HG03095 (cell line): ENCODE results near the gene JUND.

Experiments used
- ATAC-seq: cut with Tn5 transposase; IDR thresholded peaks from one replicate; pipeline ENCODE4 v1.9.1; 2021; ENCODE audit warnings: moderate library complexity; ENCODE audit not compliant: unreplicated experiment

The JUND gene

DNA sequence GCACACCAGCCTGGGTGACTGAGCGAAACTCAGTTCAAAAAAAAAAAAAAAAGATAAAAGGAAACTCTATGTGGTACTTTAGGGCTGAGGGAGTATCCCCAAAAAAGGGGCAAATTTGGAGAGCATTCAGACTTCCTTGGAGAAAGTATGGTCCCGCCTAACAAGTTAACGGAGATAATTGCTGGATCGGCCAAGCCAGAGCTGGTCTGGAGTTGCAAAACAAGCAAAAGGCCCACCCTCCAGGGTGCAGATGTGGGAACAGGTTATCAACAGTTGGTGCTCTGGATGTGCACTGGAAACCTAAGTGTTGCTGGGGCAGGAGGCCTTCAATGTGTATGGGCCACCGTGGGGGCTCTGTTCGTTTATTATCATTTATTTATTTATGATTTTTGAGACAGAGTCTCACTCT lies 10.0 kb downstream of the JUND start:
- ATAC-seq: no peak

GRCh38 chr19:18270326-18270725 lies 11.1 kb downstream of the JUND start:
- ATAC-seq: no peak

- ATAC-seq: no peak
These were observed 12.2 kb downstream of the JUND start for GRCh38 chr19:18269070-18269723.

- no peak for ATAC-seq
These were observed 14.4 kb downstream of the JUND start for GRCh38 chr19:18266771-18267686.

- ATAC-seq: no peak
These were observed 15.8 kb downstream of the JUND start for GRCh38 chr19:18265582-18265981.

DNA sequence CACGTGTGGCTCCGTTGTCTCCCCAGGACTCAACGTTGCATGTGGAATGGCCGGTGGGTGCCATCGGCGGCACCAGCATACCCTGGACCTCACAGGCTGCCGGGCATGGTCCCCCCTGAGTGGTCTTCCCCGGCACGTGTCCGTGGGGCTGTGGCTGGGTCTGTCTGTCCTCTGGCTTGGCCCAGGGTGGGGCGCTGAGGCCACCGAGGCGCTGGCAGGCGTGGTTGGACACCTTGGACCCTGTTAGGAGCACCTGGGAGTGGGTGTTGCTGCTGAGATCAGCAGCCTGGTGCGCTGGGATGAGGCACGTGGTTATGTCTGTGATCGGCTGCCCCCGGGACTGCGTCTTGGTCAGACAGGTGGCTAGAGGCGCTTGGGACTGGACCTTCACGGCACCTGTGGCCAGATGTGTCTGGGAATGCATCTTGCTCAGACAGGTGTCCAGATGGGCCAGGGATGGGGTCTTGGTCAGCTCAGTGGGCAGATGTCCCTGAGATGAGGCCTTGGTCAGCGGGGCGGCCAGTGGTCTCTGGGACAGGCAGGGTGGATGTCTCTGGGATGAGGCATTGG lies 16.4 kb downstream of the JUND start:
- ATAC-seq: no peak

- ATAC-seq: no peak
These were observed 17.1 kb downstream of the JUND start for GRCh38 chr19:18264137-18264854.

GRCh38 chr19:18263324-18264136 lies 17.9 kb downstream of the JUND start:
- ATAC-seq: no peak

DNA sequence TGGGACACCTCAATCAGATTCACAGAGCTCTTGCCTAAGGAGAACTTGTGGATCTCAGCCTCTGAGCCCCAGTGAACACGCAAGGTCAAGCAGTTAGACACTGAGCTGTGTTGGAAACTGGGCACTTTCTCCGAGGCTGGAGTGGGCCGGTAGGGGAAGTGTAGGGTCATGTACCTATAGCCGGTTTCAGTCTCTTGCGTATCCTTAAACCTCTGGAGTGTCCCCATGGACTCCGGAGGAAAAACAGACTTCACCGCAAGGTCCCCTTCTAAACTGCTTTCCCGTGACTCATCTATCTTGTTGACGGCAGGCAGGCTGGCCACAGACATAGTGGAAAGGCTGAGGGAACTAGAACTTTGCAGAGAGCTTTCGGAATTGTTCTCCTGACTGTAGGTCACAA lies 18.5 kb downstream of the JUND start:
- no peak for ATAC-seq

DNA sequence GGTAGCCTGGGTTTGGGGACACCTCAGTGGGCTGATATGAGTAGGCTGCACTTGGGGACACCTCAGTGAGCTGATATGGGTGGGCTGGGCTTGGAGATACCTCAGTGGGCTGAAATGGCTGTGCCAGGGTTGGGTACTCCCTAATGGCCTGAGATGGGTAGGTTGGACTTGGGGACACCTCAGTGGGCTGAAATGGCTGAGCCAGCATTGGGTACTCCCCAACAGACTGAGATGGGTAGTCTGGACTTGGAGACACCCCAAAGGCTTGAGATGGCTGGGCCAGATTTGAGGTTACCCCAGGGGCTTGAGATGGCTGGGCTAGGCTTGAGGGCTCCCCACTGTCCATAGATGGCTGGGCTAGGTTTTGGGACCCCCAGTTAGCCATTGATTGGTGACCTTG lies 19.3 kb downstream of the JUND start:
- no peak for ATAC-seq

DNA sequence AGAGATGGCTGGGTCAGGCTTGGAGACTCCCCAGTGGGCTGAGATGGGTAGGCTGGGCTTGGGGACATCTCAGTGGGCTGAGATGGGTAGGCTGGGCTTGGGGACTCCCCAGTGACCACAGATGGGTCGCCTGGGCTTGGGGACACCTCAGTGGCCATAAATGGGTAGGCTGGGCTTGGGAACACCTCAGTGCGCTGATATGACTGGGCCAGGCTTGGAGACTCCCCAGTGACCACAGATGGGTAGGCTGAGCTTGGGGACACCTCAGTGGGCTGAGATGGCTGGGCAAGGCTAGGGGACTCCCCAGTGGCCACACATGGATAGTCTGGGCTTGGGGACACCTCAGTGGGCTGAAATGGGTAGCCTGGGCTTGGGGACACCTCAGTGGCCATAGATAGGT lies 19.9 kb downstream of the JUND start:
- no peak for ATAC-seq

GRCh38 chr19:18259893-18260292 lies 21.5 kb downstream of the JUND start:
- no peak for ATAC-seq

- ATAC-seq: no peak
These were observed 23.6 kb downstream of the JUND start for GRCh38 chr19:18257503-18258470.

- ATAC-seq: no peak
These were observed 26.6 kb downstream of the JUND start for GRCh38 chr19:18254546-18255503.

DNA sequence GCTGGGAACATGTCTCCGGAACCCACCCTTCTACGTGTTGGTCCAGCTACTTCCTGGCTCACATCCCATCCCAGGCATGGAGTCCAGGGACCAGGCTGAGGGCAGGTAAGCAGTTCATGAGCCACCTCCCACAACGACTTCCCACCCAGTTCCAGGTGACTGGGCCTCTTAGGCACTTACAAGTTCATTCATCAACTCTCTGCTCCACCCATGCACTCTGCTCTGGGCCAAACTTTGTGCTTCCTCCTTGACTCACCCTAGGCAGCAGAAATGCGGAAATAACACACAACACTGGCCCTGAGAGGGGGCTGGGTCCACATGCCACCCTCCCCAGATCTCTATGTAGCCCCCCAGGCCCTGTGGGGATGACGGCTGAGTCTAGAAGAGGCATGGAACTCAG lies 27.7 kb downstream of the JUND start:
- ATAC-seq: no peak

DNA sequence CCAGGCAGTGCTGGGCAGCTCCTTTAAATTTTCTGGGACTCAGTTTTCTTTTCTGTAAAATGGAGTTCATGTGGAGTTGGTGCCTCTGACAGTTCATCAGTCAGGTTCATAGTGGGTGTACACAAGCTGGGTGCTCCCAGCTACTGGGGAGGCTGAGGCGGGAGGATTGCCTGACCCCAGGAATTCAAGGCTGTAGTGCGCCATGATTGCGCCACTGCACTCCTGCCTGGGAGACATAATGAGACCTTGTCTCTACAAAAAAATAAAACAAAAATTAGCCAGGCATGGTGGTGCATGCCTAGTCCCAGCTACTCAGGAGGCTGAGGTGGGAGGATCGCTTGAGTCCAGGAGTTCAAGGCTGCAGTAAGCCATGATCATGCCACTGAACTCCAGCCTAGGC lies 28.3 kb downstream of the JUND start:
- no peak for ATAC-seq

- ATAC-seq: no peak
These were observed 29.1 kb downstream of the JUND start for GRCh38 chr19:18252370-18252717.

DNA sequence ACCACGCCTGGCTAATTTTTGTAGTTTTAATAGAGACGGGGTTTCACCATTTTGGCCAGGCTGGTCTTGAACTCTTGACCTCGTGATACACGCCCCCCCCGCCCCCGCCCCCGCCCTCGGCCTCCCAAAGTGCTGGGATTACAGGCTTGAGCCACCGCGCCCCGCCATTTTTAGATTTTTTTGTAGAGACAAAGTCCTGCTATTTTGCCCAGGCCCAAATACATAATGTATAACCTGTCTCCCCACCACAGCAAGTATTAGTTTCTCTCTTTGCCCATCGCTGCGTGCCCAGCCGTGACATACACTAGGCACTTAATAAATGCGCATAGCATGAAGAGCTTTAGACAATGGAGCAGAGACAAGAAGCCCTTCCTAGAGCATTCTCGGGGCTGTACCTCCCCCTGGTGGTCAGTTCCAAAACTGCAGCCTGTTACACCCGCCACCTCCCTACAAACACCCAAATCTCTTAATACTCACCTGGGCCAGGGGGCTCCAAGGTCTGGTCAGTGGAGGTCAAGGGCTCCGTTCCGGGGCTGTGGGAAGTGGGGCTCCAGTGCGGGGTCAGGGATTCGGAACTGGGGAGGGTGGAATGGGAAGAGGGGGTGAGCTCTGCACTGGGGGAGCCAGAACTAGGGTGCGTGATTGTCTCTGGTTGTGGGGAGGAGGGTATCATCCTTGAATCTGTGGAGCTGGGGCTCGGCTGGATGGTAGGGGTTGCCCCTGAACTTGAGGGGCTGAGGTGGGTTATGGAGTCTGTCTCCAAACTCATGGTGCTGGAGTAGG lies 29.6 kb downstream of the JUND start:
- ATAC-seq: no peak
